Measurements from ENCODE around the gene BIRC2. TPM values are rescaled to one million over a fixed set of nuclear protein-coding genes. Genes with fewer than 3 reads are reported as not detected.

The BIRC2 gene
- total RNA-seq, 1 experiment from 2014 or later = 28.2 TPM

DNA sequence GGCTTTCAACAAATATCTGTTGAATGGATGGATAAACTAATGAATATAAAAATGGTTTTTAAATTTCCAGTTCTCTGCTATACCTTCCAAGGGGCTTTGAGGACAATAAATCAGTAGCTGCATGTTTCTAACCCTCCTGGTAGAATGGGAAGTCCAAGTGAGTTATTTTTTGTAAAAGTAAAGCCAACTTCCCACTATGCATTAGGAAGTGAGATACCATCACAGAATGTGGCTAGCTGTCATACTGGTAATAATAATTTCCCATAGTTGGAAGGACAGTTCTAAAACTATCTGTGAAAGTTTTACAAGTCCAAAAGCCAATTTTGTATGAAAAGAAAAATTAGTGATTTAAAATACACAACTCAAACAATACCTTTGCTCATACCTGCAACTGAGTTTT lies 55.5 kb downstream of the BIRC2 start:
- Histone ChIP-seq H3T11ph (ENCODE audit: low read length) (no peak overlapping the region), H3K56ac (ENCODE audit: insufficient read length, low read depth, low read length) (no peak overlapping the region), H4K8ac (replicated peaks; ENCODE audit: insufficient read length, low read depth, low read length) (no peak overlapping the region), H2AFZ (ENCODE audit: low read length) (no peak overlapping the region), H3K18ac (ENCODE audit: insufficient read length, low read depth, low read length) (no peak overlapping the region), H3K79me1 (ENCODE audit: insufficient read depth, low read depth, low read length, poor library complexity, severe bottlenecking) (no peaks in the 10 kb centered on the region), H3K9me3 (ENCODE audit: control insufficient read depth, low read depth, low read length) (no peaks in the 10 kb centered on the region), H4K5ac (ENCODE audit: insufficient read length, low read depth, low read length) (no peak overlapping the region), H3K79me2 (ENCODE audit: insufficient read depth, low read length) (peaks cover 2% of the 10 kb centered on the region; the same call in 1 of the 2 replicates), H3K4ac (ENCODE audit: low read depth, low read length) (no peak overlapping the region), H3K27ac (ENCODE audit: insufficient read length, low read depth, low read length) (no peak overlapping the region), H3K23ac (ENCODE audit: insufficient read length, low read depth, low read length) (no peak overlapping the region), H2BK5ac (ENCODE audit: insufficient read length, low read length) (no peak overlapping the region), H2AK5ac (ENCODE audit: insufficient read length, low read length) (no peak overlapping the region), H3K9ac (ENCODE audit: extremely low read depth, insufficient read length, low read length) (no peak overlapping the region), H2BK12ac (ENCODE audit: insufficient read length, low read depth, low read length) (no peak overlapping the region), H2BK15ac (ENCODE audit: low read depth, low read length) (no peak overlapping the region), H4K20me1 (ENCODE audit: control insufficient read depth, insufficient read depth, insufficient read length) (no peaks in the 10 kb centered on the region), H3K27me3 (ENCODE audit: insufficient read depth, low read length) (no peaks in the 10 kb centered on the region), H3K4me1 (ENCODE audit: insufficient read depth, low read length) (no peaks in the 10 kb centered on the region), H2BK120ac (ENCODE audit: low read depth, low read length, poor library complexity, severe bottlenecking) (no peak overlapping the region), H3K4me2 (ENCODE audit: insufficient read depth, insufficient read length, low read length) (no peak overlapping the region), H3K14ac (ENCODE audit: insufficient read depth, low read length) (no peak overlapping the region), H2BK20ac (ENCODE audit: low read depth, low read length, poor library complexity, severe bottlenecking) (no peak overlapping the region), H4K91ac (ENCODE audit: insufficient read length, low read depth, low read length) (no peak overlapping the region), H3K23me2 (ENCODE audit: insufficient read length, low read depth, low read length, poor library complexity, severe bottlenecking) (no peaks in the 10 kb centered on the region)
- Mint-ChIP-seq H3K4me3 (no peak overlapping the region), H3K36me3 (ENCODE audit: insufficient read depth in 1 of 3, low read depth in 3 of 3) (peaks cover 14 to 28% (median 24%) of the 10 kb centered on the region in 3 experiments; a peak in 6 of 7 replicates), H3K4me1 (peaks cover 0 to 3% of the 10 kb centered on the region in 2 experiments; a peak in 2 of 4 replicates), H3K27ac (no peak overlapping the region), H3K27me3 (ENCODE audit: low read depth) (no peaks in the 10 kb centered on the region), H3K9me3 (no peaks in the 10 kb centered on the region)
- TF ChIP-seq, protein P1, sequence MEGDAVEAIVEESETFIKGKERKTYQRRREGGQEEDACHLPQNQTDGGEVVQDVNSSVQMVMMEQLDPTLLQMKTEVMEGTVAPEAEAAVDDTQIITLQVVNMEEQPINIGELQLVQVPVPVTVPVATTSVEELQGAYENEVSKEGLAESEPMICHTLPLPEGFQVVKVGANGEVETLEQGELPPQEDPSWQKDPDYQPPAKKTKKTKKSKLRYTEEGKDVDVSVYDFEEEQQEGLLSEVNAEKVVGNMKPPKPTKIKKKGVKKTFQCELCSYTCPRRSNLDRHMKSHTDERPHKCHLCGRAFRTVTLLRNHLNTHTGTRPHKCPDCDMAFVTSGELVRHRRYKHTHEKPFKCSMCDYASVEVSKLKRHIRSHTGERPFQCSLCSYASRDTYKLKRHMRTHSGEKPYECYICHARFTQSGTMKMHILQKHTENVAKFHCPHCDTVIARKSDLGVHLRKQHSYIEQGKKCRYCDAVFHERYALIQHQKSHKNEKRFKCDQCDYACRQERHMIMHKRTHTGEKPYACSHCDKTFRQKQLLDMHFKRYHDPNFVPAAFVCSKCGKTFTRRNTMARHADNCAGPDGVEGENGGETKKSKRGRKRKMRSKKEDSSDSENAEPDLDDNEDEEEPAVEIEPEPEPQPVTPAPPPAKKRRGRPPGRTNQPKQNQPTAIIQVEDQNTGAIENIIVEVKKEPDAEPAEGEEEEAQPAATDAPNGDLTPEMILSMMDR (conservative IDR thresholded peaks at IDR 0.05) = no peak
- no peak for DNase-seq
